Skeletal muscle cell (primary cell): ENCODE results near the gene ITCH.
"Not testable (repeated sequence)": the region's sequence is repeated elsewhere in the genome, so short reads cannot be mapped to it uniquely, and the experiment has no call there.

Experiments used
- DNase-seq: peaks from one replicate; pipeline ENCODE4 v3.0.0-alpha.2; 2010; ENCODE audit warnings: low read depth
- H3K4me3 ChIP-seq: 2 replicates; pipeline ENCODE4 v1.5.1; 2011; ENCODE audit warnings: low read depth, mild to moderate bottlenecking, control low read depth, low read length, moderate library complexity

ITCH gene

DNA sequence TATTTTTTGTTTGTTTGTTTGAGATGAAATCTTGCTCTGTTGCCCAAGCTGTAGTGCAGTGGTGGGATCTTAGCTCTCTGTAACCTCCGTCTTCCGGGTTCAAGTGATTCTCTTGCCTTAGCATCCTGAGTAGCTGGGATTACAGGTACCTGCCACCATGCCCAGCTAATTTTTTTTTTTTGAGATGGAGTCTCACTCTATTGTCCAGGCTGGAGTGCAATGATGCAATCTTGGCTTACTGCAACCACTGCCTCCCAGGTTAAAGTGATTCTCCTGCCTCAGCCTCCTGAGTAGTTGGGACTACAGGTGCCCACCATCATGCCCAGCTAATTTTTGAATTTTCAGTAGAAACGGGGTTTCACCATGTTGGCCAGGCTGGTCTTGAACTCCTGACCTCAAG lies 78.3 kb downstream of the ITCH start:
- not testable (repeated sequence) for H3K4me3 ChIP-seq, DNase-seq

DNA sequence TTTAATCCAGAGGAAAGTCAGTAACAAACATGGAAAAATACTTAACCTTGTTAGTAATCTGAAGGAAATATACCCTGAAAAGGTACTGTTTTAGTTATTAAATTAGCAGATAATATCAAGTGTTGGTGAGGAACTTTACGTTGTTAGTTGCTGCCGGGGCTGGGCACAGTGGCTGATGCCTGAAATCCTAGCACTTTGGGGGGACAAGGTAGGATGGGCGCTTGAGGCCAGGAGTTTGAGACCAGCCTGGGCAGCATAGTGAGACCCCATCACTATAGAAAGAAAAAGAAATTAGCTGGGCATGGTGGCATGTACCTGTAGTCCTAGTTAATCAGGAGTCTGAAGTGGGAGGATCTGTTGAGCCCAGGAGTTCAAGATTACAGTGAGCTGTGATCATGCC lies 80.5 kb downstream of the ITCH start:
- no peak overlapping the region for H3K4me3 ChIP-seq
- DNase-seq: no peak

DNA sequence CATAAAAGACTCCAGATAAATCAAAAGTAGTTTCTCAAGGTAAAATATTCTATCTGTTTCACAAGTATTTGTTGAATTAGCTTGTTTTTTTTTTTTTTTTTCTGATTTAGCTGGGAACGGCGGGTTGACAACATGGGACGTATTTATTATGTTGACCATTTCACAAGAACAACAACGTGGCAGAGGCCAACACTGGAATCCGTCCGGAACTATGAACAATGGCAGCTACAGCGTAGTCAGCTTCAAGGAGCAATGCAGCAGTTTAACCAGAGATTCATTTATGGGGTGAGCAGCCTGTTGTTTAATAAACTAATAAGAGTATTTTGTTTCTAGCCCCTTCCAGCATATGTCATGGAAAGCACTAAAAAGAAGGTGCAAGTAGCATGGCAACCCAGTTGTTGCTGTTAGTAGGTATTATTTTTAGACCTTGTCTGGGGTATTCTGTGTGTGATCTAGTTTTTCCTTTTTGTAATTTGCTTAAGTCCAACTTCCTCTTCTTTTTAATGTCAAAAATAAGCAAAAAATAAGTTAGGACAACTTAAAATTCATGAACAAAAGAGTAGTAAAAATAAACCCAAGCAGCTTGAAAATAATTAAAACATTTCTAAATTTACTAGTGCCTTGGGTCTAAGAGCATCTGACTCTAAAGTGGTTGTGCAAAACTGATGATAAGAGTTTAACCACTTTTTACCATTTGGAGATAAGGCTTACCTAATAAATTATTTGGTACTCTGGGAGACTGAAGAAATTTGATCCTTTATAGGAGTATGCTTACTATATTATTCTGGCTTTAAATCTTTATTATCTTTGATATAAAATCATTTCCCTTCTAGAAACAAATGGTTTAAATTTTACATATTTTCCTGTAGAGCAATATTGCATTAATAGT lies 82.3 kb downstream of the ITCH start:
- no peak overlapping the region for H3K4me3 ChIP-seq
- DNase-seq: no peak

DNA sequence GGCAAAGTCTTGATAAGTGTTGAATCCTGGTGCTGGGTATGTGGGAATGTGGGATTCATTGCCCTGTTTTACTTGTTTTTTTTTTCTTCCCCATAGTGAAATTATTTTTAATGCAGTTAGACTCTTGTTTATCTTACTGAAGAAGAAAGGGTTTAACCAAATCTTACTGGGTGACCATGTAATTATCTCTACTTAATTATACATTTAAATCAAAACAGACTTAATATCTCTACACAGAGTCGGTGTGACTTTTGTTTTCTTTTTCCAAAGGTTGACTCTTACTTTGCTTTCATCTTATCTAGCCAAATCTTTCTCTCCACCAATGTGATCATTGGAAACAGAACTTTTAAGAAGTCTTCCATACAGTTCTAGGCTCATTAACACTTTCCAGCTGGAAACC lies 85.4 kb downstream of the ITCH start:
- DNase-seq: no peak
- H3K4me3 ChIP-seq: no peak overlapping the region

DNA sequence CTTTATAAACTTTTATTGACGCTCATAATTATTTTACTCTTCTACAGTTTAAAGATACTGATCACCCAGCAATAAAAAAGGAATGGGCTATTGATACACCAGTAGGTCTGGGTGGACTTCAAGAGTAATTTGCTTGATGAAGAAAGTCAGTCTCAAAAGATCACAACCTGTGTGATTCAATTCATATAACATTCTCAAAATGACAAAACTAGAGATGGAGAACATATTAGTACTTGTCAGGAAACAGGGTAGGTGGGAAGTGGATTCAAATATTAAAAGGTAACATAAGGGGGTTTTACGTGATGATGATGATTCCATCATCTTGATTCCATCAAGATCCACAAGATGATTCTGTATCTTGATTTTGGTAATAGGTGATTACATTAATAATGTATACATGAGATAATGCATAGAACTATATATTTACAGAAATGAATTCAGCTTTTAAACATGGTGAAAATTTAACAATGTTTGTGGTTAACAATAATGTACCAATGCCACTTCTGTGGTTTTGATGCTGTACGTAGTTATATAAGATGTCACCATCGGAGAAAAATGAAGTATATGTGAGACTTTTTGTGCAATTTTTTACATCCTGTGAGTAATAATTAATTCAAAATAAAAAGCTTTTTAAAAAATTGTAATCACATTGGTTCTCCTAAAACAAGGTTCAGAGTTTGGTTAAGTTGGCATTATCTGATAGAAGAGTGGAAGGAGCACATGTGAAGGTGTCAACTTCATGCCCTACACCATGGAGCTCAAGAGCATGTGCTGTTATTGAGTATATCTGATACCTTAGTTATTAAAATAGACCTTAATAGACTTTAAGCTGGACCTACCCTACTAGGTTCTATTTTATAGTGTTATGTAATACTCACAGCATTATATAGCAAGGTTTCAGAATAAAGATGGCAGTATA lies 86.9 kb downstream of the ITCH start:
- H3K4me3 ChIP-seq: no peak overlapping the region
- DNase-seq: no peak

DNA sequence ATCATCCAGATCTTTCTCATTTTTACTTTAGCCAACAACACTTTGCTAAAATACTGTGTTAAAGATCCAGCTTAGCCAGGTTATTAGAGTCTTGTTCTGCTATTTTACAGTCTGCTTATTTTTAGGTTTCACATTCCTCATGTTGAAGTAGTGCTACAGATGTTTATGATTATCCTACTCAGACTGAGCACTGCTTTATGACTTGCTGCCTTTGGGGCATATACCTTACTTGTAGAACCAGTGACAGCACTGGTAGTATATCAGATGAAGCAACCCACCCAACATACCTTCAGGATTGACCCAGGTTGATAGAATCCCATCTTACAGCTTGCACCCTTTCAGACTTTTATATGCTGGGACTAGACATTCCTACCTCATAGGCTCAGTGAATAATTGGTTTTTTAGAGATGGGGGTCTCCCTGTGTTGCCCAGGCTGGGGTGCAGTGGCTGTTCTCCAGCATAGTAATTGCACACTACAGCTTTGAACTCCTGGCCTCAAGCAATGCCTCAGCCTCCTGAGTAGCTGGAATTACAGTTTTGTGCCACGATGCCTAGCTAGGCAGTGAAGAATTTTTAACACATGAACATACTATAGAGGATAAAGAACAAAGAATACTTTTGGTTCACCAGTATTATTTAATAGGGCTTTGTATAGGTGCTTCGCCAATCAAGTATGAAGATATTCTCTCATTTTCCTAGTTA lies 89.4 kb downstream of the ITCH start:
- no peak for DNase-seq

DNA sequence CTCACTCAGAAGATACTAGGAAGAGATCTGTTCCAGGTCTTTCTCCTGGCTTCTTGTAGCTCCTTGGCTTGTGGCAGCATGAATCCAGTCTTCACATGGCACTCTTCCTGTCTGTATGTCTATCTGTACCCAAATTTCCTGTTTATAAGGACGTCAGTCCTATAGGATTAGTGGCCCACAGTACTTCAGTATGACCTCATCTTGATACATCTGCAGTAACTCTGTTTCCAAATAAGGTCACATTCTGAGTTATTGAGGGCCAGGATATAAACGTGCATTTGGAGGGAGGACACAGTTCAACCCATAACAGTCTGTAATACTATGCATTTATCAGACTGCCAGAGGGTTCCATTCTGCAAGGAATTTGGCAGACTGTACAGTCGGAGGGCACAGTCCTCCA lies 95.6 kb downstream of the ITCH start:
- DNase-seq: no peak

More for the DNA sequence above, 89.4 kb downstream of the ITCH start:
- H3K4me3 ChIP-seq: no peak overlapping the region

DNA sequence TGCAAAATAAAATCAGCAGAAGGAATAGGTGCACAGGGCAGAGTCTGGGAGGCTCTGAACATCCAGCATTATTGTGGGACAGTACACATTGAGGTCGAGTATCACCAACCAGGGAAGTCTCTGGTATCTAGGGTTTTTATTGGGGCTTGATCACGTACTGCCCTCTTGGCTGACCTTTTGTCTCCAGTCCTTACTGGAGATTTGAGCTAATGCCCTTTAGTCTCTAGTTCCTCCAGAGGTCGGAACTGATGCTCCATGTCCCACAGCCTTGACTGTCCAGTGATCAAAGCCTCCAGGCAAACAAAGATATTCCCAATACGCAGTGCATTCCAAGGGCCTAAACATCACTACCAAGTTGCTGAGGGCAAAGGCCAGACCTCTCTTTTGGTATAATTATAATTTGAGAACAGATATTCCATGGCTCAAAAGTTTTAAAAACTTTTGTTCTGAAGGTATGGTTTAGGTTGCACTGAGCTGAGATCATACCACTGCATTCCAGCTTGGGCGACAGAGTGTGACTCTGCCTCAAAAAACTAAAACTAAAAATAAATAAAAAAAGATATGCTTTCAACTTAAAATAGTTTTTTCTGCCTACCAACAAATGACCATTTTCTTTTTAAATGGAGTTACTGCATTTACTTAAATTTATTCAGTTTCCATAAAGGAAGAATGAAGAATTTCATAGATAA lies 96.3 kb downstream of the ITCH start:
- DNase-seq: no peak
- no peak overlapping the region for H3K4me3 ChIP-seq

More for the DNA sequence above, 95.6 kb downstream of the ITCH start:
- no peak overlapping the region for H3K4me3 ChIP-seq

DNA sequence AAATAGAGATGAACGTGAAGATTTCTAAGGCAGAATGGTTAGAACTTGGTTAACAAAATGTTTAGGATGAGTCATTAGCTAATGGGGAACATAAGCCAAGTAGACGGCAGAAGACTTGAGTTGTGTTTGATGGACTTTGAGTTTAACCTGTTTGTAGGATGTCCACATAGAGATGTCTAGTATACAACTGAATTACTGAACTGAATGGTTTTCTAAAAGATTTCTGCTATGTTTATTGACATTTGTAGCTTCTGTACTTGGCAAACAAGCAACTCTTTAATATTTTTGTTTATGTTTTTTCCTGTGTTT lies 98.7 kb downstream of the ITCH start:
- DNase-seq: no peak
- H3K4me3 ChIP-seq: no peak overlapping the region

DNA sequence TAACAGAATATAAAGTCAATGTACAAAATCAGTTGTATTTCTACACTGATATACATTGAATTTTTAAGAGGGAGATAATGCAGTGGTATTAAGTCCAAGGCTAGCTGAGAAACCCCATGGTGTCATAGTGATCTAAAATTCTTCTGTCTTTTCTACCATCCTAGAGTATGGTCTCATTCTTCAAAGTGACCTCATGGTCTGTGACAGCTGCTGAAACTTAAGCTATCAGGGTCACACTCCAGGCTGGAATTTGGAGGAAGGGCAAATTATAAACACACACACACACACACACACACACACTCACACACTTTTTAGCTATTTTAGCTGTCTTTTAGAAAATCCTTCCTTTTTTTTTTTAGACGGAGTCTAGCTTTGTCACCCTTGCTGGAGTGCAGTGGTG lies 105.9 kb downstream of the ITCH start:
- DNase-seq: no peak
- H3K4me3 ChIP-seq: no peak overlapping the region

DNA sequence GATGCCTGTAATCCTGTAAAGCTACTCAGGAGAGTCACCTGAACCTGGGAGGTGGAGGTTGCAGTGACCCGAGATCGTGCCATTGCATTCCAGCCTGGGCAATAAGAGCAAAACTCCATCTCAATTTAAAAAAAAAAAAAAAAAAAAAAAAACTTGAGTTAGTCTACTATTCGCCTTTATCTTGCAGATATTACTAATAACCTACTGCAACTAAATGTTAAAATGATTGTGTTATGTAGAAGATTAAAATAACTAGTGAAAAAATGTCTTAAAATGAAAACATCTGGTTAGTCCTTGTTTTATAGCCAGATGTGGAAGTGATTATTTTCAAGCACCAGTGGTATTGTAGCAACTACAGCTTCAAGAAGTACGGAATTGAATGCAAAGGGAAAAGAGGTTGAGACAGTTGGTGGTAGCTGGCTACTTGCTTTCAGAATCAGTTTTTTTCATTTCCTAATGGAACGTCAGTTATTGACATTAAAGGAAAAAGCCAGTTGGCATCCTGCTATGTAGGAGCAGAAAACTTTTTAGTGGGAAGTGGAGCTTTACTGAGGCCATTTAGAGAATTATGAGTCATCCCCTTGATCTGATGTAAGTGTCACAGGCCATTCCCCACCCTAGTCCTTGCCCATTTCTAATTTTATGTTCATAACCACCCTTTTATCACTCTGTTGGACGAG lies 109.3 kb downstream of the ITCH start:
- peak; percentile 22 for DNase-seq
- no peak overlapping the region for H3K4me3 ChIP-seq

DNA sequence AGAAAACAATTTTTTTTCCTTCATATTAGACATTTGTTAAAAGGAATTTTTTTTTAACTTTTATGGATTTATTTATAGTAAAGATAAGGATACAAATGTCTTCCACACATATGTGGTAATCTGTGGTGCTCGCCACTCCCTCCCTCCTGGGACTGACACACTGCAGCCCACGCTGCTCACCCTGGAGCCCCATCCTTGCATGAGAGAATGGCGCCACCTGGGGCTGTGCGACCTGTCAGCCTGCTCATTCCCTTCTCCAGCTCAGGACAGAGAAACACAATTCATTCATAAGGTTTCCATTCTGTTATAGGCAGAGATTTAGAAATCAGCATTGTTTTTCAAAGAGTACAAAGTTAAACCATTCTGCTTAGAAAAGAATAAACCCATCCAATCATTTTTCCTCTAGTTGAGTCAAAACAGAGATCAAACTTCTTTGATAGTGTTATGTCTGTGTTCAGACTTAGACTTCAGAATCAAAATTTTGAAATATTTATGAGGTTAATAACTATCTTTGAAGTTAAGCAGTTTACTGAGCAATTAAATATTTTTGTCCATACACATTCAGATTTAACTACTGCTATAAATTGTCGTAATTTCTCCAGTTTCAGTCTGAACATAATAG lies 110.3 kb downstream of the ITCH start:
- peak; percentile 35 for DNase-seq
- no peak overlapping the region for H3K4me3 ChIP-seq

DNA sequence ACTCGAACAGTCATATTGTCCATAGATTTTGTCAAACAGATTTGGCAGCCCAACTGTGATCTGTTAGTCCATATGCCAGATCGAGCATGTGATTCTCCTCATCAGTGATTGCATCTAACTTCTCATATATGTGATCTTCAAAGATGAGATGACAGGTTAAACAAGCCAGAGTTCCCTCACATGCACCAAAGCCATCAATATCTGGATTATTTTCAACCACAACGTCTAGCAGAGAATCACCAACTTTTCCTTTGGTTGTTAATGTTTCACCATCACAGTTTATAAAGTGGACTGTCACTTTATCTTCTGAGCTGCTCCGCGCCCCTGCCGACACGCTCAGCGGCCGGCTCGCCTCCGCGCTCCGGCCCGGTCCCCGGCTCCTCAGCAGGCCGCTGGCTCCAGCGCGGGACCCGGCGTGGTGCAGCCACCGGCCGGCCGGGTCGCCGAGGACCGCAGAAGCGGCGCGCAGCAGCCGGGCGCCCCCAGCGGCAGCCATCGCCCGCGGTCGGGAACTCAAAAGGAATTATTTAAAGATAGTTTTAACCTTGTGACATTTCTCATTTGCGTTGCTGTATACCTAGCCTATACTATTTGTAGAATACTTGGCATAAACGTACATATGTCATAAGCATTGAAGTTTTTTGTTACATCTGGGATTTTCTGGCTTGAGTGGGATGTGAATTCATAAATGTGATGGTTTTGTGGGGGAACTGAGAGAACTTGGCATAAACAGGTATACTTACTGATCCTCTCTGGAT lies 113.1 kb downstream of the ITCH start:
- no peak overlapping the region for H3K4me3 ChIP-seq
- no peak for DNase-seq

DNA sequence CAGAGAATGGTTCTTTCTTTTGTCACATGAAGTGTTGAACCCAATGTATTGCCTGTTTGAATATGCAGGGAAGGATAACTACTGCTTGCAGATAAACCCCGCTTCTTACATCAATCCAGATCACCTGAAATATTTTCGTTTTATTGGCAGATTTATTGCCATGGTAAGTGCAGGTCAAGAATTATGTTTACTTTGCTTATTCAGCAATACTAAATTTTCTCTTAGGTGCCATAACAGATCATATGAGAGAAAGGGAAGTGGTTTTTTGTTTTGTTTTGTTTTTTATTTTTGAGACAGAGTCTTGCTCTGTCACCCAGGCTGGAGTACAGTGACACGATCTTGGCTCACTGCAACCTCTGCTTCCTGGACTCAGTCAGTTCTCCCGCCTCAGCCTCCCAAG lies 116.6 kb downstream of the ITCH start:
- no peak overlapping the region for H3K4me3 ChIP-seq
- no peak for DNase-seq

DNA sequence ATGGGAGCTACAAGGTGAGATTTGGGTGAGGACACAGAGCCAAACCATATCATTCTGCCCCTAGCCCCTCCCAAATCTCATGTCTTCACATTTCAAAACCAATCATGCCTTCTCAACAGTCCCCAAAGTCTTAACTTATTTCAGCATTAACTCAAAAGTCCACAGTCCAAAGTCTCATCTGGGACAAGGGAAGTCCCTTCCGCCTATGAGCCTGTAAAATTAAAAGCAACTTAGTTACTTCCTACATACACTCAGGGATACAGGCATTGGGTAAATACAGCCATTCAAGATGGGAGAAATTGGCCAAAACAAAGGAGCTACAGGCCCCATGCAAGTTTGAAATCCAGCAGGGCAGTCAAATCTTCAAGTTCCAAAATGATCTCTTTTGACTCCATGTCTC lies 119.1 kb downstream of the ITCH start:
- DNase-seq, H3K4me3 ChIP-seq: not testable (repeated sequence)

DNA sequence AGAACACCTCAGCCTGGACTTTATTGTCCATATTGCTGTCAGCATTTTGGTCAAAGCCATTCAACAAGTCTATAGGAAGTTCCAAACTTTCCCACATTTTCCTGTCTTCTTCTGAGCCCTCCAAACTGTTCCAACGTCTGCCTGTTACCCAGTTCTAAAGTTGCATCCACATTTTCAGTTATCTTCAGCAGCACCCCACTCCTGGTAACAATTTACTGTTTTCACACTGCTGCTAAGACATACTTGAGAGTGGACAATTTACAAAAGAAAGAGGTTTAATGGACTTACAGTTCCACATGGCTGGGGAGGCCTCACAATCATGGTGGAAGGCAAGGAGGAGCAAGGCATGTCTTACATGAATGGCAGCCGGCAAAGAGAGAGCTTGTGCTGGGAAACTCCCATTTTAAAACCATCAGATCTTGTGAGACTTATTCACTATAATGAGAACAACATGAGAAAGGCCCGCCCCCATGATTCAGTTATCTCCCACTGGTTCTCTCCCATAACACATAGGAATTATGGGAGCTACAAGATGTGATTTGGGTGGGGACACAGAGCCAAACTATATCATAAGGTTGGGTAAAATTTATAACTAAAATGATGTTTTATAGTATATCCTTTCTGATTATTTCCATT lies 120.6 kb downstream of the ITCH start:
- DNase-seq, H3K4me3 ChIP-seq: not testable (repeated sequence)

DNA sequence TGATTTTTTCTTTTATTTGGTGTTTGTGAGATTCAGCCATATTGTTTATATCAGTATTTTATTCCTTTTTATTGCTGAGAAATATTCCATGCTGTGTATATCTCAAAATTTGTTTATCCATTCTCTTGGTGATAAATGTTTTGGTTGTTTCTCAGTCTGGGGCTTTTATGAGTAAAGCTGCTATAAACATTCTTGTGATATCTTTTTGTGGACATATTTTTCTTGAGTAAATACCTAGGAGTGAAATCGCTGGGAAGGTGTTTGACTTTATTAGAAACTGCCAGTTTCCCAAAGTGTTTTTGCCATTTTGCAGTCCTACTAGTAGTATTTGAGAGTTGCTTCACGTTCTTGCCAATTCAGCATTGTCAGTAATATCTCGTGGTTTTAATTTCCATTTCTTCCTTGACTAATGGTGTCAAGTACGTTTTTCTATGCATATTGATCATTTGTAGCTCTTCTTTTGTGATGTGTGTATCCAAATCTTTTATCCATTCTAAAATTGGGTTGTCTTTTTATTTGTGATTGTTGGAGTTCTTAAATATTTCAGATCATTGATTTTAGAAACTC lies 122.1 kb downstream of the ITCH start:
- DNase-seq: no peak
- no peak overlapping the region for H3K4me3 ChIP-seq
